NOMO-1 treated with dmso at 0.1 percent for 144 hours (cell line): Measurements from ENCODE around the gene TMEM267.
A peak's percentile ranks its signal among the peaks of the same experiment; 100 is the strongest.
"Not testable (repeated sequence)": the region's sequence is repeated elsewhere in the genome, so short reads cannot be mapped to it uniquely, and the experiment has no call there.

Source experiments
- DNase-seq: peaks from one replicate; lab custom pipeline; 2025; ENCODE audit not compliant: unreplicated experiment; lab: John Stamatoyannopoulos, UW

TMEM267 gene

GRCh38 chr5:43410414-43410813, 73.3 kb downstream of the TMEM267 start:
- DNase-seq, result no peak

DNA sequence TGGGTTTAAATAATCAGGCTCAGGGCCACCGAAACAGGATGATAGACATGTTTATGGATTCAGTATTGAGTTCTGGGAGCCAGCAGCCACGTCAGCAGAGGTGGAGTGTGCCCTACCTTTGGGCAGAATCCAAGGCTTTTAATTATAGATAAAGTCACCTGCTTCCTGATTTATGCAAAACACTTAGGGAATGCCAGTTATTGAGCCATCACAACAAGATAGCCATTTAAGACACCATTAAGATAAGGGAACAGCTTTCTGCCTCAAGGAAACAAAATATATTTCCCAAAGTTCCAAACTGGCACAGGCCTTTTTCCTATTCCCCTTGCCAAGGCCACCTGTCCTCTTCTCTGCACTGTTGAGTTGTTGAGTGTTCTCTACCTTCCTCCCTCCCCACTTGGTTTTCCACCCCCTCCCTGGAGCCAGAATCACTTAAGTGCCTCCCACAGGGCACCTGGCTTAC, 73.8 kb downstream of the TMEM267 start:
- DNase-seq, result no peak

DNA sequence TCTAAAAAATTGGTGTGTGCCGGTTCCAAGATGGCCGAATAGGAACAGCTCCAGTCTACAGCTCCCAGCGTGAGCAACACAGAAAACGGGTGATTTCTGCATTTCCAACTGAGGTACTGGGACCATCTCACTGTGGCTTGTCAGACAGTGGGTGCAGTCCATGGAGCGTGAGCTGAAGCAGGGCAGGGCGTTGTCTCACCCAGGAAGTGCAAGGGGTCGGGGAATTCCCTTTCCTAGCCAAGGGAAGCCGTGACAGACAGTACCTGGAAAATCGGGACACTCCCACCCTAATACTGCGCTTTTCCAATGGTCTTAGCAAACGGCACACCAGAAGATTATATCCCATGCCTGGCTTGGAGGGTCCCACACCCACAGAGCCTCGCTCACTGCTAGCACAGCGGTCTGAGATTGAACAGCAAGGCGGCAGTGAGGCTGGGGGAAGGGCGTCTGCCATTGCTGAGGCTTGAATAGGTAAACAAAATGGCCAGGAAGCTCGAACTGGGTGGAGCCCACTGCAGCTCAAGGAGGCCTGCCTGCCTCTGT, 81.1 kb downstream of the TMEM267 start:
- not testable (repeated sequence) for DNase-seq

DNA sequence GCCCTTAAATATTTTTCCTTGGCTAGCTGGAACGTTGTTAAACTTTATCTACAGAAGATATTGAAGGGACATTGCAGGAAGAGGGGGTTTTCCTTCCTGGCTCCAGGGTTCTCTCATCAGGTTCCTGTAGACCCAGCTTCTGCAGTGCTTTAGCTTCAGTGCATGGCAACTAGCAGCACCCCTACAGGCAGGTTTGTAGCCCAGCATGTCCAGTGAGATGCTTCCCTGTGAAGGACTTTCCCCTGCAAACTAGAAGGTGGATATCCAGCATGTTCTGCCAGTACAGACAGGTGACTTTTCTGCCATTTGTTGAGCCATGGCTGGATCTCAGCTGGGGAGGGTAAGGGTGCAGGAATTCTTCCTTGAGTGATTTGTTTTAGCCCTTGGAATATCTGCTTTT, 81.8 kb downstream of the TMEM267 start:
- no peak for DNase-seq

- DNase-seq, result no peak
Measured at GRCh38 chr5:43400082-43400481, 83.6 kb downstream of the TMEM267 start.

DNA sequence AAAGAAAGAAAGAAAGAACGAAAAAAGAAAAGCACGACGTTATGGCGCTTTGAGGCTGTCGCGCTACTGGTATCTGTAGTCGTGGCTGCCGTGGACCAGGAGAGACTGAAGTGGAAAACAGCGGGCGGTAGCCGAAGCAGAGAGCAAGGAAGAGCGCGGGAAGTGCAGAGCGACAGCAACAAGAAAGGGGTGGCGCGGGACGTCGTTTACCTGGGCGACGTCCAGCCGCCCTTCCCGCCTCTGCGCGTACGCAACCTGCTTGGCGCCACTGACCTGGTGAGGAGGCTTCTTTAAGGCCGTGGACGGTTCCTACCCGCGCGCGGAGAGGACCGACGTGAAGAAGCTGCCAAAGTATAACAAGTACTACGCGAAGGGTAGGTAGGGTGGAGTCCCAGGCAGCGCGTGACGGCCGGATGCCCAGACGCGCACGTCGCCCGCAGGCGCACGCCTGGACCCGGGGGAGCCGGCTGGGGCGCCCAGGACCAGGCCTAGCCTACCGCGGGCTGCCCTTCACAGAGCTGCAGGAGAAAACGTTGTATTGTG, 86.8 kb downstream of the TMEM267 start:
- peak; percentile 80 for DNase-seq
